Mammary epithelial cell (primary cell): Measurements from ENCODE around the gene ZNFX1.

Source experiments
- EZH2 ChIP-seq: IDR thresholded peaks from 2 replicates; pipeline ENCODE4 v1.6.1; 2012; ENCODE audit warnings: low read length, inconsistent platforms, borderline replicate concordance
- TF ChIP-seq, protein P1 (sequence below), 2 donors: IDR thresholded peaks in 1 of 2; conservative IDR thresholded peaks in 1 of 2; 2 replicates each; pipeline ENCODE4 v1.5.1; 2011 to 2012; ENCODE audit warnings: inconsistent platforms in 2 of 2, low read length in 2 of 2, mild to moderate bottlenecking in 2 of 2, control low read depth in 1 of 2, low read depth in 1 of 2; ENCODE audit not compliant: insufficient read depth in 1 of 2; ENCODE audit errors: extremely low read depth in 1 of 2

DNA sequence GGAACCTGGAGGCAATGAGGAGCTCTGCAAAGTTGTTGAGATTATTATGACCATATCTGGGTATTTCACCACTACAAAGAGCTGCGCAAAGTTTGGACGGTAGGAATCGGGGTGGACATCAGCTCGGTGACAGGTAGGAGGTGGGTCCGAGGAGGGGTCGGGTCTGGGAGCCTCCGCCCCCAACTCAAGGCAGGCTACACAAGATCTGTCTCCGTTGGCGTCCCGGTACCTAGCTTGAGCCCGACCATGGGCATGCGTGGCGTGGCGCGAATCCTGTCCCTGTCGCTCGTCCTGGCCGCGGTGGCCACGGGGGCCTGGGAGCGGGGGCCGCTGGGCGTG, 40.2 kb upstream of the ZNFX1 start:
- TF ChIP-seq, protein P1, sequence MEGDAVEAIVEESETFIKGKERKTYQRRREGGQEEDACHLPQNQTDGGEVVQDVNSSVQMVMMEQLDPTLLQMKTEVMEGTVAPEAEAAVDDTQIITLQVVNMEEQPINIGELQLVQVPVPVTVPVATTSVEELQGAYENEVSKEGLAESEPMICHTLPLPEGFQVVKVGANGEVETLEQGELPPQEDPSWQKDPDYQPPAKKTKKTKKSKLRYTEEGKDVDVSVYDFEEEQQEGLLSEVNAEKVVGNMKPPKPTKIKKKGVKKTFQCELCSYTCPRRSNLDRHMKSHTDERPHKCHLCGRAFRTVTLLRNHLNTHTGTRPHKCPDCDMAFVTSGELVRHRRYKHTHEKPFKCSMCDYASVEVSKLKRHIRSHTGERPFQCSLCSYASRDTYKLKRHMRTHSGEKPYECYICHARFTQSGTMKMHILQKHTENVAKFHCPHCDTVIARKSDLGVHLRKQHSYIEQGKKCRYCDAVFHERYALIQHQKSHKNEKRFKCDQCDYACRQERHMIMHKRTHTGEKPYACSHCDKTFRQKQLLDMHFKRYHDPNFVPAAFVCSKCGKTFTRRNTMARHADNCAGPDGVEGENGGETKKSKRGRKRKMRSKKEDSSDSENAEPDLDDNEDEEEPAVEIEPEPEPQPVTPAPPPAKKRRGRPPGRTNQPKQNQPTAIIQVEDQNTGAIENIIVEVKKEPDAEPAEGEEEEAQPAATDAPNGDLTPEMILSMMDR (conservative IDR thresholded peaks at IDR 0.05 in 1 of 2, IDR thresholded peaks at IDR 0.05 in 1 of 2; ENCODE audit: extremely low read depth in 1 of 2, insufficient read depth in 1 of 2, low read depth in 1 of 2, low read length in 2 of 2): no peak
- peak; percentile 89 for TF ChIP-seq EZH2
